Subcutaneous adipose tissue (tissue), 4 donors: ENCODE measurements around the gene RABAC1. TPM values are rescaled to one million over a fixed set of nuclear protein-coding genes. Genes with fewer than 3 reads are reported as not detected.

Source experiments
- CTCF ChIP-seq: fragments of 450-650 bp; IDR thresholded peaks from one replicate; pipeline ENCODE4 v1.5.1; 2016; ENCODE audit warnings: low read depth, mild to moderate bottlenecking, control low read depth, antibody characterized with exemption, moderate library complexity
- total RNA-seq, 4 donors: library from RNA; depleted of rRNA; stranded (reverse); fragments of >200 nt; gene quantifications; one replicate each; pipeline ENCODE4 v1.1.0, GENCODE V29; 2016

RABAC1 gene
- 100 to 1,000 TPM; 104 to 159 (median 137) TPM for total RNA-seq

- no peak for TF ChIP-seq CTCF
Measured at GRCh38 chr19:41959056-41960053, at the start of gene RABAC1. TSS of gene RABAC1 (minus strand) at chr19:41959321. CDS start at chr19:41959292, 29 bp downstream.

- no peak for TF ChIP-seq CTCF
Measured at GRCh38 chr19:42006569-42006968, 47.4 kb upstream of the RABAC1 start.

- TF ChIP-seq CTCF, result no peak
Measured at GRCh38 chr19:42005504-42005903, 46.4 kb upstream of the RABAC1 start.

GRCh38 chr19:42003506-42004294 lies 44.6 kb upstream of the RABAC1 start:
- TF ChIP-seq CTCF, result no peak

GRCh38 chr19:41999878-42000208 lies 40.7 kb upstream of the RABAC1 start:
- TF ChIP-seq CTCF, result no peak

- no peak for TF ChIP-seq CTCF
Measured at GRCh38 chr19:41999071-41999877, 40.2 kb upstream of the RABAC1 start.
